TTC549 (cell line): ENCODE data around the gene TNS1.
"Not testable (repeated sequence)": the region's sequence is repeated elsewhere in the genome, so short reads cannot be mapped to it uniquely, and the experiment has no call there.

Experiments
- FAIRE-seq: peaks from 2 replicates; lab custom pipeline; 2012; peaks lifted over from hg19 to GRCh38; lab: Jason Lieb, UNC

Gene TNS1

DNA sequence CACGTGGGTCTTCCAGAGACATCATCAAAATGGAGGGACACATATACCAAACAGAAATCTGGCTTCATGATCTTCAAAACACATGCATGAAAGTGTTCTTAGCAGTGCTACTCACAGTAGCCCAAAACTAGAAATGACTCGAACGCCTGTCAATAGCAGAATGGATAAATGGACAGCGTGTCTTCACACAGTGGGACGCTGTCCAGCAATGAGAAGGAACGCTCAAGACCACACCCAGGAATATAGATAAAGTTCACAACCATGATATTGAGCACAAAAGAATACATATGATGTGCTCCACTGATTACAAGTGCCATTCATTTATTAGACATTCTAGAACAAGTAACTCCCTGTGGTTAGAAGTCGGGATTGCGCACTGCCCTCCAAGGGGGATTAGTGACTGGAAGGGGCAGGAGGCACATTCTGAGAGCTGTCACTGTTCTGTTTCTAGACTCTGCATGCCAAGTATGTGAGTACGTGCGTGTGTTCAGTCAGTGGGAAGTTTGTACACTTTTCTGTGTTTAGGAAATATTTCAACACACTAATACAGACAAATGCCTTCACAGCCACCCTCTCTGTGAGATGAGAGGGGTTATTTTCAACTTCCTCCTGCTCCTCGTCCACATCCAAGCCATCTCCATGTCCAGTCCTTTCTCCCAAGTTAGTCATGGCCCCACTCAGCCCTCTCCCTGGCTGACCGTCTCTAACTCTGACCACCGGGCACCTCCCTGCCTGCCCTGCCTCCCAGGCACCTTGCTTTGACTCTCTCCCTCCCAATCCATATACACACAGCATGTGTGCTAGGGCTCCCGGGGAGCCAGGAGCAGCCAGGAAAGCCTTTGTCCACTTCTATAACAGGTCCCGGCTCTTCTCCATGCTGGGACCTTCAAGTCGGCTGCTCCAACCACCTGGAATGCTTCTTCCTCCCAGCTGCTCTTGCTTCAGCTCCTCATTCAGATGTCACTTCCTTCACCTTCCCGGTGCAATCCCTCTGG lies 26.9 kb upstream of the TNS1 start:
- FAIRE-seq = no peak

DNA sequence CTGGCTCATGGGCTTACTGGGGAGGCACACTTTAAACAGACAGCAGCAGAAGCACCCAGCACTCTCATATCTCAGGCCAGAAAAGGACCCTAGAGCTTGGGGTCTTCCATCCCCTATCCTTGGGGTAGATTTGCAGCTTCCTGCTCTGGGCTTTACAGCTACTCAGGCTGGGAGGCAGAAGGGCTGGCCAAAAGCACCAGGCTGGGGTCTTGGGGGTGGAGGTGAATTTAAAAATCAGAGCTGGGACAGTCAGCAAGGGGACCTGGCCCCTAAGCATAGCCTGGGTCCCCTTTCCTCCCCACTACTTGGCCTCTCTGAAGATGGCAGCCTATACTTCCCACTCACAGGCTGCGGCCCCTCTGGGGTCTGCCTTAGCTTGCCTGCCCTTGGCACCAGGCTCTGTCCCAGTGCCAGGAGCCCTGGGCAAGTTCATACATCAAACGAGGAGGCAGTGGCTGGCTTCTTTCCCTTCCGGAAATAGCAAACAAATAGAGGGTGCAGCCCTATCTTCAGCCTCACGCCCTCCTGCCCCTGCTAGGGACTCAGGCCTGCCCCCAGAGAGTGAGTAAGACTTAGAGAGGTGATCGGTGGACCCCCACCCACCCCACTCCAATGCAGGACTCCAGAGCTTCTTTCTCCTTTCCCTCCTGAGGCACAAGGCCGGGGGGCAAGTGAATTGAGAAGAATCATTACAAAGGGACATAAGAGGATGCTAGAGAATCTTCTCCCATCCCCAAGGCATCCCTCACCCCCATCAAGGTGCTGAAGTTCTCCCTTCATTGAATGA lies 26.0 kb upstream of the TNS1 start:
- FAIRE-seq = no peak

DNA sequence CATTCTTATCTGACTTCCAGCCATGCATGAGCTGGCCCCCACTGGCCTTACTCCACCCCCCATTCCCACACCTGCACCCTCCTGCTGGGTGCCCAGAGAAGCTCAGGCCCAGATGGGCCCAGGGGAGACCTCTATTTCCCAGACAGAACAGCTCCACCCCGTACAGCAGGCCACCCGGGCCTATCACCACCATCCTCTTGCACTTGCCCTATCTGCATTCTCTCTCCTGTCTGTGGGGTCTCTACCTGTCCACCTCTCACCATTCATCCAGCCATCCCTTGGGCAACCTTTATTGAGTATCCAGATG lies 25.3 kb upstream of the TNS1 start:
- no peak for FAIRE-seq

DNA sequence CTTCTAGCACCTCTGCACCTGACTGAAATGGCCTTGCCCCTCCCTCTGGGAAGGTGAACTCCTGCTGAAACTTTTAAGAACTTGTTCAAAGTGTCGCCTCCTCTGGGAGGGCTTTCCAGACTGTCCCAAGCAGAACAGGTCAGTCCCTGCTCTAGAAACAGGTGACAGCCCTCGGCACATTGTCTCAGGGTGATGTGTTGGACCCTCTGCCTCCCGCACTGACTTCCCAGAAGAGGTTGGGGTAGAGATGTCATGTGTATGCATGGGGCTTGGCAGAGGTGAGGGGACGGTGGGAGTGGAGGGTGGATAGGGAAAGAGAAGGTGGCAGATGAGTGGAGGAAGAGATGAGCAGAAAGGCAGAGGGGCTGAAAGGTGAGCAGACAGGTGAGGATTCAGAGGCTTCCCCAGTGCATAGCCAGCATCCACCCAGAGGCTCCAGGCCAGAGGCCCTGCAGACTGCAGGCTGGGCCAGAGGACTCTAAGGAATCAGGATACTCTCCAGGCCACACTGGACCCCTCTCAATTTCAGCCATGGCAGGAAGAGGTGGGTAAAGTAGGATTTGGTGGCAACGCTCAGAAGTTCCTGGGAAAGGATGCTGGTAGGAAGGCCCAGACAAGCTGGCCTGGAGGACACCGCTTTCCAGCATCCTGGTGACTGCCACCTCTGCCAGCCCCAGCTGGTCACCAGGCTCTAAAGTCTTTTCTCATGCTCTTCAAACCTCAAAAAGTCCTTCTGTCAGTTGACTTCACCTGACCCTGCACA lies 24.8 kb upstream of the TNS1 start:
- no peak for FAIRE-seq

DNA sequence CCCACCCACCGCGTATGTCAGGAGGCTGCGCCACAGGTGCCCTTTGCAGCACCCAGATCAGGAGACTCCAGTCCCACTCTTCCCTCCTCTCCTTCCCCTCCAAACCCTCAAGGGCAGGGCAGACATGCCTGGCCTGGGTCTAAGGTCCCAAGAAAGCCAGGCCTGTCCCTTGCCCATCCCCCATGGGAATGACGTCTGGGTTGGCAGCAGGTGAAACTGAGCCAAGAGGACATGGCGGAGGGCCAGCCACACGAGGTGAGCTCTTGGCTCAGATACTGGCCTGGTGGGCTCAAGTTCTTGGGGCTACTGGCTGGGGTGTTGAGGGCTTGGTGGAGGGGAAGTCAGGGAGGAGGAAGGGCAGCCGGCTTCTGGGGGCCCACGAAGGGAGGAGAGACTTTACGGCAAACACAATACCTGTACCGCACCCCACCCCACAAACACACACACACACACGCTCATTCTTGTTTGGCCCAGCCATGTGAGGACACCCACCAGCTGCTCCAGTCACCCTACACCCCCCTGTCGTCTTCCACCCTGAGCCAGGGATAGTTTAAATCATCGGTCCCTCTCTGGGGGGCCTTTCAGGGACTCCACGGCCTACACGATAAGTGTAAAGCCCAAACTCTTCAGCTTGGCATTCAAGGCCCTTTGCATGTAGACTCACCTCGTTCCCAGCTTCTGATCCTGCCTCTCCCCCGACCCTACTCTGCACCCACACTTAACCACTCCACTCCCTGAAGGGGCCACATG lies 24.1 kb upstream of the TNS1 start:
- FAIRE-seq = no peak

DNA sequence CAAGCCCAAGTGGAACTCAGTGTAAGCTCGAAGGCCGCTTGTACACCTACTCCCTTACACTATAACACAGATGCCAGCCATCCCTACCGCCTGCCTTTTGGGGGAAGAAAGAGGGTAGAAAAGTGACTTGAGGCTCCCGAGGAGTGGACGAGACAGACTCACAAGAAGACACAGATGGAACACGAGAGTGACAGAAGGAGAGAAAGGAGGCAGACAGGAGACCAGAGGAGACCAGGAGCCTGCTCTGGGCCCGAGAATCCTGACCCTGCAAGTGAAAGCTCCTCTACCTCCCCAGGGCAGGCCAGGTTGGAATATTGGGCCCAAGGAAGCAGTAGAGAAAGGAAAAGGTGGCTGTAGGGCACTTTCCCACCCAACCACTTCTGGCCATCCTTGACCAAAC lies 23.4 kb upstream of the TNS1 start:
- no peak for FAIRE-seq

DNA sequence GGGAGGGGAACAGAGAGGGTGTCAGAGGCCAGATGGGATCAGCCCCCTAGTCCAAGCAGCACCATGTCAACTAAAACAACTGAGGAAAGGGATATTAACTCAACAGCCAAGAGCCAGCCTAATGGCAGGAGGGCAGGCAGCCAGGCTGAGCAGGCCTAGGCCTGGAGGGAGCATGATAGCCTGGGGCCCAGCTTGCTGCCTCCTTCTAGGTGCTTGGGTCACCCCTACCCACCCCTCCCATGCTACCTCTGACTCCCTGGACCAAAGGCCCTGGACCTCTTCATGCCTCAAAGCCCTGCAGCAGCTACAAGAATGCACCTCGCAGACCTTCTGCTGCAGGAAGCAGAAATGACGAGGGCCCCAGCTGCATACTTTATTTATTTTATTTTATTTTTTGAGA lies 22.1 kb upstream of the TNS1 start:
- no peak for FAIRE-seq

DNA sequence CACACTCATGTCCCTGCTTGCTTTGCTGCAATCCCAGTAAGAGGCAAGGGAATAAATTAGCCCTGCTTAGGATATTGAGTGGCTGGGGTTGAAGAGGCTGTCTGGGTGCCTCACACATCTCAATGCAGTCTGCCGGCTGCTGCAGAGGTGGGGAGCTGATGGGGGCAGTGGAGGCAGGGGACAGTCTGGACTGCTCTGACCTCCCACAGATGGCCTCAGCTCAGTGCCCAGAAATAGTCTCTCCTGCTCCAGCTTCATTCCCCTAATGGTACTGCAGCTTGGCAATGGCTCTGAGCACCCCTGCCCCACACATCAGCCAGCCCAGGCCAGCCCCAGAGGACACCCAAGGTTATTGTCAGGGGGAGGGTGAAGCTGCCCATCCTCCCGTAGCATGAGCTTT lies 21.5 kb upstream of the TNS1 start:
- FAIRE-seq = no peak

DNA sequence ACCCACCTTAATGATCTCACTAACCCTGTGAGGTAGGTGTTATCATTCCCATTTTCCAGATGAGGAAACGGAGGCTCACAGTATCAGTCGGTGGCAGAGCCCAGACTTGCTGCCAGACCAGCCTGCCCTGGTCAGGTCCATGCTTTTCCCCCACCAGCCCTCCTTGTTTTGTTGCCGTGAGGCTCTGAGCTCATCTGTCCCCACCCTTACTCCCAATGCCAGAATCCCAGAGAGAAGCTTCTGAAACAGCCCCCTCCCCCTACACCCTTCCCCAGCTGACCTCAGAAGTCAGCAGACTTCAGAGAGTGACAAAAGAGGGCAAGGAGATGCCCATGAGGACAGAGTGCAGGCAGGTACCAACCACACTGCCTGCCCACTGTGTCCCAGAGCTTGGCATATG lies 20.8 kb upstream of the TNS1 start:
- no peak for FAIRE-seq

DNA sequence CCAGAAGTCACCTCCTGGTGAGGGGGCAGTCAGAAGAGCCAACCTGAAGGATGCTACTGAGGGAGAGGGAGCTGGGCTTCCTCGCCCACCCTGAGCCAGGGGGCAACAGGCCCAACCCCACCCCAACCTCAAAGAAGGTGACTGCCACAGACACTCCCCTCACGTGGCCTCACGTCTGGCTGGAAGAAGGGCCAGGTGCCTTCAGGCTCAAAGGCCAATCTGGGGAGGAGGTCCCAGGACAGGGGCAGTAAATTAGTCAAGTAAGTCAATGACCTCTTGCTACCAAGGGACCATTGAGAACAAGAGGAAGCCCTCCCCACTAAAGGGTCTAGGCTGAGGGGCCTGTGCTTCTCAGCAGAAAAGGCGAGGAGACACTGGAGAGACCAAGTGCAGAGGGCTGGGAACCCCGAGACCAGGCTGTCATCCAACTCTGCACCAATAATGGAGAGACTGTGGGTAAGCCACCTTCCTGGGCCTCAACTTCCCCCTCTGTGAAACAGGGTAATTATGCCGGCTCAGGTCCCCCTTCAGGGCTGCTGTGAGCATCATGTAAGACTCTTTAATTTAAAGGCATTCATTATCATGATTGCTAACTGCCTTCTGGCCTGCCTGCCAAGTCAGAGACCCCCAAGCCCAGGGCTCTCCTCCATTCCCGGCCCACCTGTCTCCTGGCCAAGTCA lies 20.2 kb upstream of the TNS1 start:
- FAIRE-seq = no peak

DNA sequence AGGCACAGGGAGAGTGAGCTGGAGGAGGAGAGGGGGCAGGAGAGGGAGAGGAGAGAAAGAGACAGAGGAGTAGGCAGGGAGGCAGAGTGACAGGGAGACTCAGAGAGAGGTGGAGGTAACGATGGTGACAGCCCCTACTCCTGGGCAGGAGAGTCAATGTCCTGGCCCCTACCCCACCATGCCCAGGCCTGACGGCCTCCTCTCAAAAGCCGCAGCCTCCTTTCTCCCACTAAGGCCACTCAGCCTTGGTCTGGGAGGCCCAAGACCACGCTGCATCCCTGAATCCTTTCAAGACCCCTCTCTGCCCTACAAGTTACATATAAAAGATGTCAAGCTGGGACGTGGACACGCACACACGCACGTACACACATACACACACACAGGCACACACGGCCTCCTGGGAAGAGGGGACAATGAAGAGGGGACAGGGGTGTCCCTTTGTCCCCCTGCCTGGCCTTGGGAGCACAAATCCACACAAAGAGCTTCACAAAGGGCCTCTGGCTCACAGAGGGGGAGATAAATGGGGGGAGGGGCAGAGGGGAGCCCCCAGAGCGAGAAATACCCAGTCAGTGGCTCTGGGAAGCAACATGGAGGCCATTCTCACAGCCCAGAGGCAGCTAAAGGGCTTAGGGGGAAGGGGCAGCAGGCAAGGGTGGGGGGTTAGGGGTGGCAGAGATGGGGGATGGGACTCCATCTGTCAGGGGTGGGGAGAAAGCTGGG lies 19.5 kb upstream of the TNS1 start:
- FAIRE-seq = no peak

DNA sequence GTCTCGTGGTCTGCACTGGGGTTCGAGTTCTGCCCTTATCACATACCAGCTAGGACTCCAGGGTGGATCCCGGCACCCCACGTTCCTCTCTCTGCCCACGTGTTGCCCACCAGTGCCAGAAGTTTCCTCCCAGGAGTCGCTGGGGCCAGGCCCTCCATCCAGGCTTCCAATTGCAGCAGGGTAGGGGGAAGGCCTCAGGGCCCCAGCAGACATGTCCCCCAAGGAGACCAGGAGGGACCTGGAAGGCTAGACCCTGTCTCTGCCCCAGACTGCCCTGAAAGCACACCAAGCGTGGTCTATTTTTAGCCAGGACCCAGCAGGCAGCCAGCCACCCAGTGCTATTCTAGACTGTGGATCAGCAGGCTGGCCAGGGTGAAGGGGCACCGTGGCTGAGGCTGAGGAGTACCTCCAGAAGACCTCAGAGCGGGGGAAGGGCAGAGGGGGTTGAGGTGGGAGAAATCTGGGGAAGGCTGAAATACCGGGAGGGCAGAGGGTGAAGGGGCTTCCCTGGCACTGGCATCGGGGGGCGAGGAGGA lies 18.8 kb upstream of the TNS1 start:
- FAIRE-seq = no peak

DNA sequence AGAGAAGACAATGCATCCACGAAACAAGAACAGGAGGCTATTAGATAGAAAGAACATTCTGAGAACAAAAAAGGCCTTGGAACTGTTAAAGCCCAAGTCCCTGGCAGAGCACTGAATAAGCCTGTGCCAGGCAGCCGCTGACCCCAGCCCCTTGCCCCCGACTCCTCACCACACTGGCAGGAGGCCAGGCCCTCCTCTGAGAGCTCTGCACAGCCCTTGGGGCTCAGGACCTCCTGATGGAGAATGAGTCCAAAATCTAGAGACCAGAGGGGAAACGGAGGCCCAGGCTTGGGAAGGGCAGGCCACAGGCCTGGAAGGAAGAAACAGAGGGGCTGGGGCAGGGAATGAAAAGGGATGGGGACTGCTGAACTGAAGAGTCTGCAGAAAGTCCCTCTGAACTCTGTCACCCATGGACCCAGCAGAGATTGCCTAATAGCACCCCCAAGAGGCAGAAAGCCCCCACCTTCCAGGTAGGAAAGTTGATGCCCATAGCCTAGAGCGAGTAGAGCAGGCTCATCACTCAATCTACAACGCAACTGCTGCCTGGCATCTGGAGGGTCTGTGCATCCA lies 18.3 kb upstream of the TNS1 start:
- no peak for FAIRE-seq

DNA sequence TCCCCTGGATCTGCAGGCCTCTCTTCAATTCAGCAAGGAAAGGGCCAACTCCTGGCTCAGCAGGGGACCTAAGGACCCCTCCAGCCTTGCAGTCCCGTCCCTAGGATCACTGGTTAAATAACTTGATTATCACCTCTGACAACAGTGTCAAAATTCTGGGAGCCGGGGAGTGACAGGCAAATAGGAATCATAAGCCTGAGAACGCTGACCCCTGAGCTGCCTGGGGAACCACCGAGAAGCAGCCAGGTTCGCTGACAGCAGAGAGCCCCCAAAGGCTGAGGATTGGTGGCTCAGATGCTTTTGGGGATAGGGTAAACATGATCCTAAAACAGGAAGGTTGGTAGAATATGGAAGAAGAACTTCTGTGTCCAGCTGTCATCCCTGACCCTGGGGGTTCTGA lies 17.5 kb upstream of the TNS1 start:
- no peak for FAIRE-seq

DNA sequence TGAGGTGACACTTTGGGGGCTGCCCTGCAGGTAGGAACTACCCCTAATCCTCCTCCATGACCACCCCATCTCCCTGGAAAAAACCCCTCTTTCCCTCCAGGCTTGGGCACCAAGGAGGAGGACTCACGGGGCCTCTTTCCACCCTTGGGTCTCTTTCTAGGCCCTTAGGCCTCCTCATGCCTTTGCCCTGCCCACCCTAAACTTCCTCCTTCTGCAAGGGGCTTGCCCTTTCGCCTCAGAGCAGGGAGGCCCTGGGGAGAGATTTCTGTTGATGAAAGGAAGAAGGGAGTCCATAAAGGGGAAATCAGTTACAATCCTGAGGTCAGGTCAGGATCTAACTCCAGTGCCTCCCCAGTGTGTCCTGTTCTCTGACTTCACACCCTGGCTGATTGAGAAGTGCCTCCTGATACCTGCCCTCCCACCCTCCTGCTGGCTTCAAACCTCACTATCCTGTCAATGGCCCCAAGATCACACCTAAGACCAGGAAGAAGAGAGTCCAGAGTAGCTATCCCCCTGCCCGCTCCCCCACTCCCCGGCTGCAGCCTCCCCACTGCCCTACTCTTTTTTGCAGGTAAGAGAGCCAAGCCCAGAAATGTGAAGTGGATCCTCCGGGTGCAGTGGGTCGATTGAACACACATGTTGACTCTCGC lies 16.7 kb upstream of the TNS1 start:
- FAIRE-seq = no peak

DNA sequence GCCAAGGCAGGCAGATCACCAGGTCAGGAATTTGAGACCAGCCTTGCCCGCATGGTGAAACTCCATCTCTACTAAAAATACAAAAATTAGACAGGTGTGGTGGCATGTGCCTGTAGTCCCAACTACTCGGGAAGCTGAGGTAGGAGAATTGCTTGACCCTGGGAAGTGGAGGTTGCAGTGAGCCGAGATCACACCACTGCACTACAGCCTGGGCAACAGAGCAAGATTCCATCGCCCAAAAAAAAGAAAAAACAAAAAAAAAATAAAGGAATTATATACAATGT lies 16.0 kb upstream of the TNS1 start:
- FAIRE-seq = not testable (repeated sequence)

DNA sequence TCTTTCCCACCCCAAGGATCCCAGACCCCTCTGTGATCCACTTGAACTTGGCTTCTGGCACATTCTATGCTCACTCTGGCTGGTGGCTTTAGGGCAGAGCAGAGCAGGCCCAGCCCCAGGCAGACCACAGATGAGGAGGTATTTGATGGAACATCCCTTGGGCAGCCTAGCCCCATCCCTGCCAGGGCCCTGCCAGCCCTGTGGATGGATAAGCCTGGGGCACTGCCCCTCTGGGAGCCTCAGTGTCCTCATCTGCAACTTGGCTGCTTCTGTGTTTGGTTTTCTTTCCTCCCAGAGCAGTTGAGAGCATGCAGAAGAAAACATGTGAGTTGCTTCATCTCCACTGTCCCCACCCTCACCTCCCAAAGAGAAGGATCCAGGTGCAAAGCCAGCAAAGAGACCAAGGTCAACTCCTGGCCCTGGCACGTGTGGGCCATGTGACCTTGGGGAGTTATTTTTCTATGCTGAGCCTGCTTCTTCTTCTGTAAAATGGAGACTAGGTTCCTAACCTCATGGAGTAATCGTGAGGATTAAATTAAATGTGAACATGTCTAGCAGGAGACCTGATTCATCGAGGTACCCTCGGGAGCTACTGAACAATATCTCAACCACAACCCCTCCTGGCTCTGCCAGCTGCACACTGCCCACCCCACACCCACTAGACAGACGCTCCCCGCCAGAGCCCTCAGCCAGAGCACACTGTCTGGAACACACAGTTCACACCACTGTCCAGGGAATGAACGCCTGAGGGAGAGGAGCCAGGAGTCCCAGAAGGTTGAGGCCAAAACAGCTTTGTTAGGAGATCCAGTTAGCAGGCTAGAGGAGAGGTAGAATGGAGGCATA lies 14.6 kb upstream of the TNS1 start:
- no peak for FAIRE-seq

DNA sequence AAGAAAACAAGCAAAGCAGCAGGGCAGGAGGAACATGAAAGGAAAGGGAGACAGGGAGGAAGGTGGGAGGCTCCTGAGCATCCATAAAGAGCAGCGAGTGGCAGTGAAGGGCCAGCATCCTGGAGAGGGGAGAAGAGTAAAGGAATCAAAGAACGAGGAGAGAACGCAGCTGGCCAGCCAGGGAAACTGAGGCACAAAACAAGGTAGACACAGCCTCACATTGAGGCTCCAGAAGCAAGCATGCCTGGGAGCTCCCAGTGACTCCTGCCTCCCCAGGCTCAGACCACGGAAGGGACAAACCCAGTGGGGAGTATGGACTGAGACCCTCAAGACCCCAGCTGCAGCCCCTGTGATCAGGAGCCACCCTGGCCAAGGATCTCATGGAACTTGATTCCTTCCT lies 14.0 kb upstream of the TNS1 start:
- FAIRE-seq = no peak
